Suprapubic skin (tissue), 4 donors: ENCODE data around the gene MORC2.

ENCODE experiments used
- CTCF ChIP-seq, 2 donors: fragments of 200-600 bp in 1 of 2; fragments of 450-650 bp in 1 of 2; sonication (generic) in 1 of 2; IDR thresholded peaks; one replicate each; pipeline ENCODE4 v1.5.1; 2016 to 2019; ENCODE audit warnings: antibody characterized with exemption in 2 of 2, mild to moderate bottlenecking in 1 of 2, moderate library complexity in 1 of 2
- EP300 ChIP-seq: sonication (generic); formaldehyde crosslinking; IDR thresholded peaks from one replicate; pipeline ENCODE4 v1.6.1; 2017; ENCODE audit warnings: antibody characterized with exemption
- POLR2A ChIP-seq, 2 donors: fragments of 450-650 bp; IDR thresholded peaks; one replicate each; pipeline ENCODE4 v1.6.1; 2017; ENCODE audit warnings: antibody characterized with exemption in 2 of 2, mild to moderate bottlenecking in 2 of 2, moderate library complexity in 2 of 2
- POLR2AphosphoS5 ChIP-seq, 3 donors: sonication (generic); formaldehyde crosslinking; IDR thresholded peaks; one replicate each; pipeline ENCODE4 v1.6.1; 2017; ENCODE audit warnings: antibody characterized with exemption in 3 of 3

GRCh38 chr22:30982512-30982911 is 13.9 kb upstream of the MORC2 start:
- TF ChIP-seq CTCF (IDR thresholded peaks at IDR 0.05): no peak
- TF ChIP-seq POLR2AphosphoS5 (IDR thresholded peaks at IDR 0.05): no peak
- TF ChIP-seq POLR2A (IDR thresholded peaks at IDR 0.05): no peak
- TF ChIP-seq EP300: no peak
